PC-3 (cell line): ENCODE results near the gene KCNJ15.

Experiments
- EZH2 ChIP-seq: fragments of 300-600 bp; sonication (generic); IDR thresholded peaks from one replicate; pipeline ENCODE4 v1.6.1; 2017; ENCODE audit warnings: antibody characterized with exemption, mild to moderate bottlenecking, low read length; ENCODE audit not compliant: unreplicated experiment
- EZH2phosphoT487 ChIP-seq: fragments of 300-600 bp; sonication (generic); IDR thresholded peaks from 2 replicates; pipeline ENCODE4 v1.6.1; 2018; ENCODE audit warnings: mild to moderate bottlenecking, antibody characterized with exemption, low read length, borderline replicate concordance
- TF ChIP-seq, protein P1 (sequence below): fragments of 300-600 bp; sonication (generic); conservative IDR thresholded peaks from 2 replicates; pipeline ENCODE4 v1.5.1; 2017; ENCODE audit warnings: antibody characterized with exemption, low read depth, mild to moderate bottlenecking, low read length

DNA sequence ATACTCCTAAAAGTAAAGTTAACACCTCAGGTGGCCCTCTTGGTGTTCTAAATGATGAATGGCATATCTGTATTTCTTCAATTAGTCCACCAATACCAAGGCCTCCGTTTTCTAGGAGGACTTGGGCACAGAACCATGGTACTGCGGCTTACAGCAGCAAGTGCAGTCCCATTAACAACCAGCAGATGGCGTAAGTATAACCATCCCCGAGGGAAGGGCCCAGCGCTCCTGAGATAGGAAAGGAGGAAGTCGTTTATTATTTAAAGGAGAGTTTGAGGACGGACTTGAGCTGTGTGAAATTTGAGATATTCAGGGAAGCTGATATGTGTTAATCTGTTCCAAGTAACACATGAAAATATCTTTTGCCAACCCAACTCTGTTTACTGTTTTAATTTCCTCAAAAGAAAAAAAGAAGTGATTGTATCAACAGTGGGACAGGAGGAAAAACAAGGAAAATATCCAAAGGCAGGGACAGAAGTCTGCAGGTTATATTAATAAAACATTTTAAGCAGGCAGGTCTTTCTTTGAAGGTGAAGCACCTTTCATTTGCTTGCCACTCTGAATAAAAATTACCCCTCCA lies 37.7 kb upstream of the KCNJ15 start:
- TF ChIP-seq, protein P1, sequence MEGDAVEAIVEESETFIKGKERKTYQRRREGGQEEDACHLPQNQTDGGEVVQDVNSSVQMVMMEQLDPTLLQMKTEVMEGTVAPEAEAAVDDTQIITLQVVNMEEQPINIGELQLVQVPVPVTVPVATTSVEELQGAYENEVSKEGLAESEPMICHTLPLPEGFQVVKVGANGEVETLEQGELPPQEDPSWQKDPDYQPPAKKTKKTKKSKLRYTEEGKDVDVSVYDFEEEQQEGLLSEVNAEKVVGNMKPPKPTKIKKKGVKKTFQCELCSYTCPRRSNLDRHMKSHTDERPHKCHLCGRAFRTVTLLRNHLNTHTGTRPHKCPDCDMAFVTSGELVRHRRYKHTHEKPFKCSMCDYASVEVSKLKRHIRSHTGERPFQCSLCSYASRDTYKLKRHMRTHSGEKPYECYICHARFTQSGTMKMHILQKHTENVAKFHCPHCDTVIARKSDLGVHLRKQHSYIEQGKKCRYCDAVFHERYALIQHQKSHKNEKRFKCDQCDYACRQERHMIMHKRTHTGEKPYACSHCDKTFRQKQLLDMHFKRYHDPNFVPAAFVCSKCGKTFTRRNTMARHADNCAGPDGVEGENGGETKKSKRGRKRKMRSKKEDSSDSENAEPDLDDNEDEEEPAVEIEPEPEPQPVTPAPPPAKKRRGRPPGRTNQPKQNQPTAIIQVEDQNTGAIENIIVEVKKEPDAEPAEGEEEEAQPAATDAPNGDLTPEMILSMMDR: peak; percentile 96
- TF ChIP-seq EZH2: no peak
- TF ChIP-seq EZH2phosphoT487: no peak
